GM12864 (cell line): Measurements from ENCODE around the gene CMAS.
"Not testable (repeated sequence)": the region's sequence is repeated elsewhere in the genome, so short reads cannot be mapped to it uniquely, and the experiment has no call there.

Experiments
- DNase-seq: peaks from one replicate; pipeline ENCODE4 v3.0.0-alpha.2; 2011; ENCODE audit warnings: low read depth
- H3K4me3 ChIP-seq: 2 replicates; pipeline ENCODE4 v1.5.1; 2011; ENCODE audit warnings: mild to moderate bottlenecking, low read depth, low read length, control low read depth
- TF ChIP-seq, protein P1 (sequence below): IDR thresholded peaks from 2 replicates; pipeline ENCODE4 v1.5.1; 2011; ENCODE audit warnings: low read depth, mild to moderate bottlenecking, moderate library complexity, low read length, control low read depth, inconsistent platforms; ENCODE audit errors: missing control alignments

The CMAS gene

DNA sequence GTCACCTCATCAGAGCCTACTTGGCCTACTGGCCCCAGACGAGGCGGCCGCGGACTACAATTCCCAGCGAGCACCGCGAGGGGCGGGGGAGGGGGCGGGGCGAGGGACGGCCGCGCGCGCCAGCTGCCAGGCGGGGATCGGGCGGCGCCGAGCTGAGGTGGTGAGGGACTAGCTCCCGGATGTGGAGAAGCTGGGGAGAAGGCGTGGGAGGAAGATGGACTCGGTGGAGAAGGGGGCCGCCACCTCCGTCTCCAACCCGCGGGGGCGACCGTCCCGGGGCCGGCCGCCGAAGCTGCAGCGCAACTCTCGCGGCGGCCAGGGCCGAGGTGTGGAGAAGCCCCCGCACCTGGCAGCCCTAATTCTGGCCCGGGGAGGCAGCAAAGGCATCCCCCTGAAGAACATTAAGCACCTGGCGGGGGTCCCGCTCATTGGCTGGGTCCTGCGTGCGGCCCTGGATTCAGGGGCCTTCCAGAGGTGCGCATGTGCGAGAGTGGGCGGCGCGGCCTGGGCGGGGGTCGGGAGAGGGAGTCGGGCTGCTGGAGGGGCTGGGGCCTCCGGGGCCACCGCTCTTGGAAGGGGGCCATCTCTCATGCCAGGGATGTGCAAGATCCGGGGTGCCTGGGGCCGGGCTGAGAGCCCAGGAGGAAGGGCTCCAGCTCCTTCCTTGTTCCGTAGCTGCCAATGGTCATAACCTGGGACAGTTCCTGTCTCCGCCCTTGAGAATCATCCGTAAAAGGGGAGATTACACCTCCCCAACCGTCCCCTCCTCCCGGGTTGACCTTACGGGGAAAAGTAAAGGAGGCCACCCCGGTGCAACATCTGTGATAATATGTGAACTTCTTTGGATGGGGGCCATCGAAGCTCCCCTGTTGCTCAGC lies at the start of gene CMAS:
TSS of gene CMAS (plus strand) at position 129 of the 878 bp plus-strand sequence. CDS start at position 215, 86 bp downstream.
- peak; percentile 27 for DNase-seq
- TF ChIP-seq, protein P1, sequence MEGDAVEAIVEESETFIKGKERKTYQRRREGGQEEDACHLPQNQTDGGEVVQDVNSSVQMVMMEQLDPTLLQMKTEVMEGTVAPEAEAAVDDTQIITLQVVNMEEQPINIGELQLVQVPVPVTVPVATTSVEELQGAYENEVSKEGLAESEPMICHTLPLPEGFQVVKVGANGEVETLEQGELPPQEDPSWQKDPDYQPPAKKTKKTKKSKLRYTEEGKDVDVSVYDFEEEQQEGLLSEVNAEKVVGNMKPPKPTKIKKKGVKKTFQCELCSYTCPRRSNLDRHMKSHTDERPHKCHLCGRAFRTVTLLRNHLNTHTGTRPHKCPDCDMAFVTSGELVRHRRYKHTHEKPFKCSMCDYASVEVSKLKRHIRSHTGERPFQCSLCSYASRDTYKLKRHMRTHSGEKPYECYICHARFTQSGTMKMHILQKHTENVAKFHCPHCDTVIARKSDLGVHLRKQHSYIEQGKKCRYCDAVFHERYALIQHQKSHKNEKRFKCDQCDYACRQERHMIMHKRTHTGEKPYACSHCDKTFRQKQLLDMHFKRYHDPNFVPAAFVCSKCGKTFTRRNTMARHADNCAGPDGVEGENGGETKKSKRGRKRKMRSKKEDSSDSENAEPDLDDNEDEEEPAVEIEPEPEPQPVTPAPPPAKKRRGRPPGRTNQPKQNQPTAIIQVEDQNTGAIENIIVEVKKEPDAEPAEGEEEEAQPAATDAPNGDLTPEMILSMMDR: no peak
- H3K4me3 ChIP-seq: peak within 1 kb of the TSS; percentile 97

DNA sequence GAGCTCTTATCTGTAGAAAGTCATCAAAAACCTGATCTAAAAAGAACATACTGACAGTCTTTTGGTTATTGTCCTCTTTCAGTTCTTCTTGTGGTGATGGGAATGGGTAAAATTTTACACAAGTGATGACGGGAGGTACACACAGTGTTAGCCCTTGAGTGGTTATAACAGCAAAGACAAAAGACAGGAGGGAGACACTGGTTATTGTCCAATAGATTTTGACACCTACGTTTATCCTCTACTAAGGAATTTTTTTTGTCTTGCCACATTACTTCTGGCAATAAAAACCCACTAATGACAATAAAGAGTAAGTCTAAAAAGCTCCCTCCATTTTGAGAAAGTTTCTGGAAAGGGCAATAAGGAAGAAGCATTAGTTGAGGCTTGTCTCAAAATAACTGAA lies 47.7 kb upstream of the CMAS start:
- TF ChIP-seq, protein P1: no peak
- no peak for DNase-seq

DNA sequence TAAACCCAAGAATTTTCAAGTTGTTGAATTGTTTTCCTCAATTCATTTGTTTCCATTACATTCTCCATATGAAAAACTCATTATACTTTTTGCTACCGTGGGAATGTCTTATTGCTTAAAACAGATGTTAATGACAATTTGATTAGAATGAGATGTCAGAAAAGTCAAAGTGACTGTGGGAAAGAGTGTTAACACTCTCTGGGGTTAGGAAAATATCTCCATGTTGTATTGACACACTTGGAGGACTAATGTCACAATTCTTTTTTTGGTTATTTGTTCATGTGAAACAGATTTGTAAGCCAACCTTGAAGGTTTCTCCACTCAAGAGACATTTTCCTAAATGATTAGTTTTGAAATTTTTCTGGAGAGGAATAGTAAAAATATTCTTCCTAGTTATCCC lies 47.2 kb upstream of the CMAS start:
- TF ChIP-seq, protein P1: no peak
- no peak overlapping the region for H3K4me3 ChIP-seq
- no peak for DNase-seq

More for the DNA sequence above, 47.7 kb upstream of the CMAS start:
- H3K4me3 ChIP-seq: no peak overlapping the region

DNA sequence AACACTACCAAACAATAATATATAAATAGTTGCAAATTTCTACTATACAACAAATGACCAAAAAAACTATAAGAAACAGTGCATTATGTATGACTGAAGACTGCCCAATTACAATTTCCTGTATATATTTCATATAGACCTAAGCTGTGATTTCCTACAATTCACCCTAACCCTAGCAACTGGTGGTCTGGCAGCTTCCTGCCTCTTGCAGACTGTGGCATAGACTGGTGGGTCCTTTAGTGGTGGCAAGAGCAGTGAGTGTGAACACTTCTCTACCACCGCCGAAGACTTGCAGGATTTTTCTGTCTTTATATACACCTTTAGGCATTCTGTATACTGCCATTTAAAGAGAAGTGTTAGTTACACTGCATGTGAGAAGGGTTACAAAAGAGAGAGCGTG lies 43.6 kb upstream of the CMAS start:
- TF ChIP-seq, protein P1: no peak
- H3K4me3 ChIP-seq: no peak overlapping the region
- no peak for DNase-seq

DNA sequence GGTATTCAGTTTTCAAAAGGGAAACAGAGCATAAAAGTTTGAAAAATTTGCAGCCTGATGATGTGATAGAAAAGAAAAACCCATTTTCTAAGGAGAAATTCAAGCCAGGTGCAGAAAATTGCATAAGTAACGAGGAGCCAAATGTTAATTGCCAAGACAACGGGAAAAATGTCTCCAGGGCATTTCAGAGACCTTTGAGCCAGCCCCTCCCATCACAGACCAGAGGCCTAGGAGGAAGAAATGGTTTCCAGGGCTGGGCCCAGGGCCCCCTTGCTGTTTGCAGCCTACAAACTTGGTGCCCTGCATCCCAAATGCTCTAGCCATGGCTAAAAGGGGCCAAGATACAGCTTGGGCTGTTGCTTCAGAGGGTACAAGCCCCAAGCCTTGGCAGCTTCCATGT lies 38.2 kb upstream of the CMAS start:
- not testable (repeated sequence) for H3K4me3 ChIP-seq, DNase-seq

DNA sequence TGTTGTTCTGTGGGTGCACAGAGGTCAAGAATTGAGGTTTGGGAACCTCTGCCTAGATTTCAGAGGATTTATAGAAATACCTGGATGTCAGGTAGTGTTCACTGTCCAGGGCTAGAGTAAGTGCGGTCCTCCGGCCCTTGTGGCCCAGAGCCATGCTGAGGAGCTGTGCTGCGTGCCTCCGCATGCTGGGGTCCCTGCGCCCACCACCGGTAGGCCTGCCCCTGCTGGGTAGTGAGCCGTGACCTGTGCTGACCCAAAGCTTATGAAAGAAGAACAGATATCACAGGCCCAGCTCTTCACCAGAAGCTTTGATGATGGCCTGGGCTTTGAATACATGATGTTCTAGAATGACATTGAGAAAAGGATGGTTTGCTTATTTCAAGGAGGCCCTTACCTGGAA lies 37.8 kb upstream of the CMAS start:
- TF ChIP-seq, protein P1: no peak
- H3K4me3 ChIP-seq: no peak overlapping the region
- DNase-seq: no peak

DNA sequence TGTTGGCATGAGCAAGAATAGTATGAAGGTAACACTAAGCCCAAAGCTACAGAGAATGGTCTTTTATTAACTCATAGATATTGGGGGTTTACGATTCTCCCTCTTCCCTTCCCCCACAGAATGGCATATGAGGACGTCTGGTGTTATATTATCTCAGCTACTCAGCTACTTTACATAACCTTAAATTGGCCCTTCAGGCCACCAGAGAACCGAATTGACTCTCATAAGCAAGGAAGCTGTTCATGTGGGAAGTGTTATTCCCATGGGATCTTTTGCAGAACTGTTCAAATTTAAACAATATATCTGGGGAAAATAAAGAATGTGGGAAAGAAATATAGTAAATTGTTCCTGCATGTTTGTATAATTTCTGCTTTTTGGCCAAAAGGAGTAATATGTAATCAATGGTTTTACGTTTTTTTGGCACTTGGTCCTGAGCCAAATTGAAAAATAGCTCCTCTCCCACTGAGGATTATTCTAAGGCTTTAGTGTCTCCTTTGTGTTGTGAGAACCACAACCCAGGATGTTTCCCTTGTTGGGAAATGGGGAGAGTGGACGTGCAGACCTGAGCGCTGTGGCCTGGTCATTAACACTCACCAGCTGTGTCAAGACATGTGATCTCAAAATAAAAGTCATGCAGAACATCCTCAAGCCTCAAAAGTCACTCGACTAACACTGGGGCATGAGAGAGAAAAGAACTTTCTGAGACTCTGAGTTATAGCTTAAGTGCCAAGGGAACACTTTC lies 31.8 kb upstream of the CMAS start:
- TF ChIP-seq, protein P1: no peak
- DNase-seq: no peak
- H3K4me3 ChIP-seq: no peak overlapping the region
